HG02678 (cell line): Measurements from ENCODE around the gene MEGF11.
"Not testable (repeated sequence)": the region's sequence is repeated elsewhere in the genome, so short reads cannot be mapped to it uniquely, and the experiment has no call there.

Experiments
- ATAC-seq: cut with Tn5 transposase; IDR thresholded peaks from one replicate; pipeline ENCODE4 v1.9.1; 2021; ENCODE audit warnings: mild to moderate bottlenecking, moderate library complexity; ENCODE audit not compliant: unreplicated experiment

Gene MEGF11

GRCh38 chr15:66276546-66276945 is 23.0 kb upstream of the MEGF11 start:
- no peak for ATAC-seq

GRCh38 chr15:66275352-66275751 is 21.8 kb upstream of the MEGF11 start:
- ATAC-seq = no peak

GRCh38 chr15:66270932-66271331 is 17.4 kb upstream of the MEGF11 start:
- no peak for ATAC-seq

DNA sequence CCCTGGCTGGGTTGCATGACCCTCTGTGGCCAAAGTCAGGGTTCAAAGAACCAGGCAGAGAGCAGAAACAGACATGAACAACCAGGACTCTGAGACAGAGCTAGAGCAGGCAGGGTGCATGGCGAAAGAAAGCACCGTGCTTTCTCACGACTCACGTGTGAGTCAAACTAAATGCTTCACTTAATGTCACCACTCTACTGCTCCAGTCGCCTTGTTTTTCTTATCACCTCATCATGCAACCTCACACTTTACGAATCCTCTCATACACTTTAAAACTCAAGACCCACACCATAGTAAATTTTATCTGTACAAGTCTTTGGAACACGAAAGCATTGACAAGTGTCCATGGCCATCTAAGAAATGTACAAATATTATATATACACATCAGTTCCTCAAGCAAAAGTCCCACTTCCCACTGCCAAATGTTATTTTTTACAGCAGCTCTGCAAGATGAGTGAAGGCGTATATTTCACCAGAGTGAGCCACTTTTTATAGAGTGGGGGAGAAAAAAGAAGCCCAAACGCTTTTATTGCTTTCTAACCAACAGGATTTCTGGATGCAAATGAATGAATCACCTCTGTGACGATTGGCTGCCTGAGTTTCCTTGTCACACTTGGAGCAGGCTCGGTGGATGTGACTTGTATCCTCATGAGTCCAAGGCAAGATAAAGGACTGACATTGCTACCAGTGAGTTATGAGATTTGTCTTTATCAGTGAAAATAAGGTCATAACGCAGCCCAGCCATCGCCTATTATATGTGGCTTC is 16.0 kb upstream of the MEGF11 start:
- ATAC-seq = no peak

- no peak for ATAC-seq
These were observed 11.4 kb upstream of the MEGF11 start for GRCh38 chr15:66264859-66265513.

DNA sequence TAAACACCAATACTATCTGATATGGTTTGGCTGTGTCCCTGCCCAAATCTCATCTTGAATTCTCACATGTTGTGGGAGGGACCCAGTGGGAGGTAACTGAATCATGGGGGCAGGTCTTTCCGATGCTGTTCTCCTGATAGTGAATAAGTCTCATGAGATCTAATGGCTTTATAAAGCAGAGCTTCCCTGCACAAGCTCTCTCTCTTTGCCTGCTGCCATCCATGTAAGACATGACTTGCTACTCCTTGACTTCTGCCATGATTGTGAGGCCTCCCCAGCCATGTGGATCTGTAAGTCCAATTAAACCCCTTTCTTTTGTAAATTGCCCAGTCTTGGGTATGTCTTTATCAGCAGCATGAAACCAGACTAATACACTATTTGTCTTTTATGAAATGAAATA is 9.3 kb upstream of the MEGF11 start:
- not testable (repeated sequence) for ATAC-seq

DNA sequence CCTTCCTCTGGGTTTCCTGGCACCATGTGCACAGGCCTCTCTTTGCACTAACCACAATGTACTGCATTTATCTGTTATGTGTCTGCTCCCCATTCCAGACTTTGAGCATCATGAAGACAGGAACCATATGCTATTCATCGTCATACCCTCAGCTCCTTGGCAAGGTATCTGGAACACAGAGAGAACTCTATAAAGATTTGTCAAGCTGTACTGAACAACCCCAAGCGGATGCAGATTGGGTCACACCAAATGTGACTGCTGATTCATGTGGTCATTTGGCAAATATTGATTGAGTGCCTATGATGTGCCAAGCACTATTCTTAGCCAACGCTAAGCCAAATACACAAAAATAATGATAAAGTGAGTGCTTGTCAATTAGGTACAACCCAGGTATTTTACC is 7.5 kb upstream of the MEGF11 start:
- no peak for ATAC-seq

- no peak for ATAC-seq
These were observed 3.1 kb upstream of the MEGF11 start for GRCh38 chr15:66256692-66257091.

GRCh38 chr15:66254951-66255676 is 1.6 kb upstream of the MEGF11 start:
- ATAC-seq = no peak

- ATAC-seq = no peak
These were observed 770 bp upstream of the MEGF11 start for GRCh38 chr15:66254089-66254950.

DNA sequence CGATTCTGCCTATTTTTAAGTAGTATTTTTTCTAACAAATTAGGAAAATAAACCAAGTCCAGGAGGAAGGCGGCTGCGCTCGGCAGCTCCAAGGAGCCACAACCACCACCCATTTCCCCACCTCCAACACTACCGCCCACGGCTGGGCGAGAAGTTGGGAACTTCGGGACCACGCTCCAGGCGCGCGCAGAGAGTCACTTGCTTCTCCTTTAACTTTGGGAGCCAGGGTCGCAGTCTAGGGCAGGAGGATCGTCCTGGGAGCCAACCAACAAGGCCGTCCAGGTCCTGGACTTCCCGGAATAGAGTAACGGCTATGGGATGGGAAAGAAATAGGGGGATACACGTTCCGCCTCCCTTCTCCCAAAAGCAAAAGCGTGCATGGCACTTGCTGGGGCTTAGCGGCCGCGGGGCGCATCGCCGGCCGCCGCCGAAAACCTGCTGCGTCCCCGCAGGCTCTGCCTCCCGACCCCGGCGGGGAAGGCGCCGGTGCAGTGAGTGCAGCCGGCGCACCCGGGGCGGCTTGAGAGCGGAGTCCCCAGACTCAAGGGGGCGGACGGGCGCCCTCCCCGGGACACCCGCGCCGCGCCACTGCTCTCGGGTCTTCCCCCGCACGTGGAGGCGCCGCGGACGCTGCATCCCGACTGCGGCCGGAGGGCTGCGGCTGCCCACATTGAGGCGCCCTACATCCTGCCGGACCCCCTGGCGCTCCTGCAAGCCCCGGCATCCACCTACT is 699 bp downstream of the MEGF11 start:
- ATAC-seq = no peak

GRCh38 chr15:66251790-66252684 is 1.5 kb downstream of the MEGF11 start:
- ATAC-seq = no peak

DNA sequence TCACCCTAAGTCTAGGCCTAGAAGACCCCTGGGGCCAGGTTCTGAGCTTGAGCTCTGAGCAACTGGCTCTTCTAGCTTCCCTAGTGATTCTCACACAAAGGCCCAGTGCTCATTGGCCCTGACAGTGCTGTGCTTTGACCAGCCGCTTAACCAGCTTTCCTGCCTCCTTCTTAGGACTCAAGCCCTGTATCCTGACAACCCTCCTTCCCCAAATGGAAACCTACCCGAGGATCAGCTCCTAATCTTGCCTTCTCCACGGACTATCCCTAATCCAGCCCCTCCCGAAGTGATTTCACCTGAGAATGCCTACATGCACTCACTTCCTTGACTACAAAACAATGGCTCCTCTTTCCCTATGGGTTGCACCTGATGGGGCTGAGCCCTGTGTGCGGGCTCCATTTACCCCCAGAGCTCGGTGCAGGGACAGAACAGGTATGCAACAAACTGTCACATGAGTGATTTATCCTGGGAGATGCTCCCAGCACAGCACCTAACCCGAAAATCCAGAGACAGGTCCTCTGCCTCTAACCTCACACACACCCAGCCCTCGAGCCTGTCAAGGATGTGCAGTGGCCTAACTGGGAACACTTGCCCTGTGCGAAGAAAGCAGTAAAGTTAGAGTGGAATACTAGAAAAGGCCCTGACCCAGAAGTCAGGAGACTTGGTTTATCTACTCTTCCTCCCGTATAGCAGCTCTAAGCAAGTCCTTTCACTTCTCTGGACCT is 2.3 kb downstream of the MEGF11 start:
- no peak for ATAC-seq

DNA sequence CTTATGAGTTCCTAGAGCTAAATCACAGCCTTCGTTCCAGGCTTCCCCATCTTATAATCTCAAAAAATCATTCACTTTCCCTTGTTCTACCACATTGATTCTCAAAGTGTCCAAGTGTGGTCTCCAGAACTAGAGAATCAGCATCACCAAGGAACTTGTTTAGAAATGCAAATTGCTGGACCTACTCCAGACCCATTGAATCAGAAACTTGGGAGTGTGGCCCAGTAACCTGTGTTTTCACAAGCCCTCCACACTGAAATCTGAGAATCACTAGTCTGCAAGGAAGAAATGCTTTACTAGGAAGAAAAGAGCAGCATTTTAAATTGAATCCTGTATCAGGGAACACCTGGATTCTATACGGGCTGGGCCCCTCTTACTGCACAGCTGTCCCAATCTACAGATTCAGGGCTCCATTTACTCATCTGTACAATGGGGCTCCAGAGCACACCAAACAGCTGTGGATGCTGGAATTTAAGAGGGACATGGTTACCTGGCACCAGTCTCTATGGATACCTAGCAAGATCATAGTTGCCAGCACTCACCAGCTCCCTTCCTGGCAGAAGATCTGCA is 3.9 kb downstream of the MEGF11 start:
- no peak for ATAC-seq

GRCh38 chr15:66246937-66247336 is 6.6 kb downstream of the MEGF11 start:
- ATAC-seq = no peak

DNA sequence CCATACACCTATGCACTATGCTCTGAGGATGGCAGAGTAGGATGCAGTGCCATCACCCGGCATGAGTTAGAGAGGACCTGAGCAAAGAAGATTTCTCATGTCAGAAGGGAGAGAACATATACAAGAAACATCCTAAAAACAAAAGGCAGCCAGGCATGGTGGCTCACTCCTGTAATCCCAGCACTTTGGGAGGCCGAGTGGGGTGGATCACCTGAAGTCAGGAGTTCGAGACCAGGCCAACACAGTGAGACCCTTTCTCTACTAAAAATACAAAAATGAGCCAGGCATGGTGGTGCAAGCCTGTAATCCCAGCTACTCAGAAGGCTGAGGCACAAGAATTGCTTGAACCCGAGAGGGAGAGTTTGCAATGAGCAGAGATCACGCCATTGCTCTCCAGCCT is 7.7 kb downstream of the MEGF11 start:
- not testable (repeated sequence) for ATAC-seq

- no peak for ATAC-seq
These were observed 11.7 kb downstream of the MEGF11 start for GRCh38 chr15:66241908-66242285.
